CD4-positive, alpha-beta T cell (primary cell): ENCODE measurements around the gene OR8B2. TPM values are rescaled to one million over a fixed set of nuclear protein-coding genes. Genes with fewer than 3 reads are reported as not detected.

Experiments used
- ATAC-seq: fragments of 200-7000 bp; cut with Tn5 transposase; one replicate; pipeline ENCODE4 v1.10.0; 2022; ENCODE audit warnings: mild to moderate bottlenecking; ENCODE audit not compliant: poor library complexity
- CTCF ChIA-PET: fragments of 350-600 bp; sonication (Branson Sonifier 250); formaldehyde crosslinking; loops from one replicate; lab custom pipeline; 2021; ENCODE audit warnings: antibody characterized with exemption, inconsistent platforms; lab: Charles Lee
- POLR2A ChIA-PET: fragments of 350-600 bp; sonication (Branson Sonifier 250); formaldehyde crosslinking; loops from one replicate; lab custom pipeline; 2021; ENCODE audit warnings: antibody characterized with exemption, inconsistent platforms; lab: Charles Lee
- DNase-seq, 14 experiments: peaks; one replicate each; pipeline ENCODE4 v3.0.0-alpha.2; 2013 to 2020; ENCODE audit warnings: mixed read lengths in 2 of 14
- H3K27ac ChIP-seq, 2 donors: one replicate each; pipeline versions ENCODE4 v1.5.1 to v1.7.0; 2013; ENCODE audit warnings: low read length in 2 of 2, low read depth in 1 of 2, mild to moderate bottlenecking in 1 of 2
- H3K27me3 ChIP-seq, 2 experiments: 1 replicate in 1 of 2; 2 replicates in 1 of 2; pipeline versions ENCODE4 v1.6.1 to v1.7.0; 2013; ENCODE audit warnings: low read length in 2 of 2, control low read depth in 1 of 2, mild to moderate bottlenecking in 1 of 2, moderate library complexity in 1 of 2; ENCODE audit not compliant: insufficient read depth in 2 of 2, control insufficient read depth in 1 of 2
- H3K36me3 ChIP-seq: one replicate; pipeline ENCODE4 v1.6.1; 2013; ENCODE audit warnings: low read length, control low read depth; ENCODE audit not compliant: insufficient read depth
- H3K4me1 ChIP-seq: one replicate; pipeline ENCODE4 v1.6.1; 2013; ENCODE audit warnings: low read length, control low read depth; ENCODE audit not compliant: insufficient read depth
- H3K4me3 ChIP-seq: one replicate; pipeline ENCODE4 v1.5.1; 2013; ENCODE audit warnings: mild to moderate bottlenecking, low read length, moderate library complexity
- H3K9me3 ChIP-seq, 2 experiments: 1 replicate in 1 of 2; 2 replicates in 1 of 2; pipeline versions ENCODE4 v1.6.1 to v1.7.0; 2013; ENCODE audit warnings: low read length in 2 of 2, mild to moderate bottlenecking in 2 of 2, control low read depth in 1 of 2, moderate library complexity in 1 of 2; ENCODE audit not compliant: control insufficient read depth in 1 of 2, insufficient read depth in 1 of 2
- H3K27ac Mint-ChIP-seq: one replicate; pipeline ENCODE4 v1.8.0; 2020; ENCODE audit warnings: mixed read lengths
- H3K27me3 Mint-ChIP-seq: one replicate; pipeline ENCODE4 v1.8.0; 2021; ENCODE audit warnings: mixed read lengths
- H3K36me3 Mint-ChIP-seq: one replicate; pipeline ENCODE4 v1.8.0; 2021; ENCODE audit warnings: low read depth, mixed read lengths
- H3K4me1 Mint-ChIP-seq: one replicate; pipeline ENCODE4 v1.8.0; 2021; ENCODE audit warnings: low read depth, mixed read lengths
- H3K4me3 Mint-ChIP-seq: one replicate; pipeline ENCODE4 v1.8.0; 2020; ENCODE audit warnings: mild to moderate bottlenecking, mixed read lengths
- H3K9me3 Mint-ChIP-seq: one replicate; pipeline ENCODE4 v1.8.0; 2020; ENCODE audit warnings: mixed read lengths
- CTCF ChIP-seq: fragments of 200-600 bp; IDR thresholded peaks from one replicate; pipeline ENCODE4 v1.8.0; 2022; ENCODE audit warnings: antibody characterized with exemption, mild to moderate bottlenecking
- intact Hi-C, 2 experiments: fragments of 100-400 bp; cut with DNase I in 1 of 2; cut with micrococcal nuclease in 1 of 2; formaldehyde crosslinking; loops; one replicate each; pipeline versions ENCODE4 v1.15.1 to v1.9.0; 2023 to 2025; cut with DNase I, micrococcal nuclease
- total RNA-seq, 174 experiments: library from RNA in 2 of 174; stranded (reverse) in 2 of 174; gene quantifications; one replicate each; pipeline ENCODE4 v1.2.3 and lab custom pipeline; 2021 to 2026

OR8B2 gene
- total RNA-seq, 2 experiments from 2014 or later, result not detected

GRCh38 chr11:124359566-124359965 is 24.7 kb downstream of the OR8B2 start:
- POLR2A ChIA-PET, result no interaction called here

GRCh38 chr11:124346311-124346955 is 37.9 kb downstream of the OR8B2 start:
- ATAC-seq (no peak), DNase-seq (no peak)
- H3K9me3 ChIP-seq, result no peaks in the 10 kb centered on the region
- Mint-ChIP-seq H3K27ac (no peak overlapping the region), H3K4me1 (no peaks in the 10 kb centered on the region), H3K27me3 (no peaks in the 10 kb centered on the region), H3K36me3 (no peaks in the 10 kb centered on the region), H3K9me3 (peaks cover 4% of the 10 kb centered on the region), H3K4me3 (no peak overlapping the region)
- TF ChIP-seq CTCF, result no peak
- ChIA-PET POLR2A (no interaction called here), CTCF (interaction anchor here (1.7 kb wide), 1 partner anchor 10 kb away, joined by 3 read pairs; no protein-coding TSS in a partner anchor)
- H3K36me3 ChIP-seq, result no peaks in the 10 kb centered on the region
- no peaks in the 10 kb centered on the region for H3K27me3 ChIP-seq
- H3K4me3 ChIP-seq, result no peak overlapping the region
- intact Hi-C loops, result no loop called here
- H3K27ac ChIP-seq, result no peak overlapping the region
- no peaks in the 10 kb centered on the region for H3K4me1 ChIP-seq

More at GRCh38 chr11:124359566-124359965, 24.7 kb downstream of the OR8B2 start:
- Histone ChIP-seq H3K4me1 (no peaks in the 10 kb centered on the region), H3K27ac (no peak overlapping the region), H3K36me3 (no peaks in the 10 kb centered on the region), H3K4me3 (no peak overlapping the region), H3K27me3 (no peaks in the 10 kb centered on the region), H3K9me3 (no peaks in the 10 kb centered on the region)
- Mint-ChIP-seq H3K4me3 (no peak overlapping the region), H3K27ac (no peak overlapping the region), H3K27me3 (no peaks in the 10 kb centered on the region), H3K36me3 (no peaks in the 10 kb centered on the region), H3K4me1 (no peaks in the 10 kb centered on the region), H3K9me3 (no peaks in the 10 kb centered on the region)
- TF ChIP-seq CTCF, result no peak
- CTCF ChIA-PET, result no interaction called here
- DNase-seq (no peak), ATAC-seq (no peak)
- intact Hi-C loops, result no loop called here

DNA sequence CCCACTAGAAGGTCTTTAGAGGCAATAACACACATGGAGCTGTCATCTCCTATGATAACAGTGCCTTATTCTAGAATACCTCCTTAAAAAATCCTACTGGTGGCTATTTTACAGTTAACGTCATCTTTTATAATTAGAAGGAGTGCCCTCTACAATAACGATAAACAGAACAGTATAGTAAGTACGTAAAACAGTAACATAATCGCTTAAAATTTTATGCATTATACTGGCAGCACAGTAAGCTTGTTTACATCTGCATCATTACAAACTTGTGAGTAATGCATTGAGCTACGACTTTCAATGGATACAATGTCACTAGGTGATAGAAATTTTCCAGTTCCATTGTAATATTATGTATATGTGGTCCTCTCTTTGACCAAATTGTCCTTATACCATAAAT is 40.0 kb downstream of the OR8B2 start:
- no peak overlapping the region for H3K4me3 Mint-ChIP-seq
- ChIA-PET POLR2A (no interaction called here), CTCF (no interaction called here)
- no peaks in the 10 kb centered on the region for H3K4me1 Mint-ChIP-seq
- Histone ChIP-seq H3K27me3 (no peaks in the 10 kb centered on the region), H3K4me3 (no peak overlapping the region), H3K4me1 (no peaks in the 10 kb centered on the region), H3K9me3 (no peaks in the 10 kb centered on the region), H3K27ac (no peak overlapping the region), H3K36me3 (no peaks in the 10 kb centered on the region)
- no peak for ATAC-seq
- H3K27ac Mint-ChIP-seq, result no peak overlapping the region
- no peaks in the 10 kb centered on the region for H3K36me3 Mint-ChIP-seq
- peaks cover under 1% of the 10 kb centered on the region for H3K27me3 Mint-ChIP-seq
- no peak for DNase-seq
- H3K9me3 Mint-ChIP-seq, result no peaks in the 10 kb centered on the region
- intact Hi-C loops, result no loop called here
- TF ChIP-seq CTCF, result no peak
